ENCODE results near the gene AFAP1.

The AFAP1 gene

GRCh38 chr4:7917669-7918068 lies 22.0 kb downstream of the AFAP1 start:
- no peak for DNase-seq
- no peaks in the 10 kb centered on the region for H3K36me3 ChIP-seq
- peaks cover 0 to 26% (median 0%) of the 10 kb centered on the region in 4 donors for H3K4me1 ChIP-seq
- no peaks in the 10 kb centered on the region for H3K27me3 ChIP-seq
- H3K4me3 ChIP-seq, result no peak overlapping the region
- intact Hi-C loops (cut with DNase I; ENCODE audit: low total_unique reads), result no loop called here
- no peak for TF ChIP-seq CTCF (IDR thresholded peaks at IDR 0.05)
- no peak overlapping the region for H3K27ac ChIP-seq
- H3K9me3 ChIP-seq, result no peaks in the 10 kb centered on the region

DNA sequence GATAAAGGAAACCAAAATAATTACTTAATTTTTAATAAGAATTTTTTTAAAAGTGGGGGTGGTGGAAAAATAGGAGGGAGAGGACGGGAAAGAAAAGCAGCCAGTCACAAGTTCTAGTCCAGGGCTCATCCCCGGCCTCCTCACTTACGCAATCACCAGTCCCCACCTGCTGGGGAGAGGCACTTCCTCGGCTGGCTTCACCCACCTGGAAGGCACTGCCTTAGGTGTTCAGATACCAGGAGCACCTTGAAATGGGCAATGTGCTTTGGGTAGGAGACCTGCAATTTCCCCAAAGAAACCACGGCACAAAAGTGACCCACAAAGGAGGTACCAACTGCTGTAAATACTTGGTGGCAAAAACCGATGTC lies 23.8 kb downstream of the AFAP1 start:
- Histone ChIP-seq H3K36me3 (no peaks in the 10 kb centered on the region), H3K4me3 (no peak overlapping the region), H3K27ac (no peak overlapping the region), H3K9me3 (no peaks in the 10 kb centered on the region), H3K4me1 (peaks cover 0 to 40% (median 8%) of the 10 kb centered on the region in 4 donors), H3K27me3 (no peaks in the 10 kb centered on the region)
- DNase-seq, result no peak
- intact Hi-C loops (cut with DNase I; ENCODE audit: low total_unique reads), result no loop called here
- TF ChIP-seq CTCF (IDR thresholded peaks at IDR 0.05), result no peak

DNA sequence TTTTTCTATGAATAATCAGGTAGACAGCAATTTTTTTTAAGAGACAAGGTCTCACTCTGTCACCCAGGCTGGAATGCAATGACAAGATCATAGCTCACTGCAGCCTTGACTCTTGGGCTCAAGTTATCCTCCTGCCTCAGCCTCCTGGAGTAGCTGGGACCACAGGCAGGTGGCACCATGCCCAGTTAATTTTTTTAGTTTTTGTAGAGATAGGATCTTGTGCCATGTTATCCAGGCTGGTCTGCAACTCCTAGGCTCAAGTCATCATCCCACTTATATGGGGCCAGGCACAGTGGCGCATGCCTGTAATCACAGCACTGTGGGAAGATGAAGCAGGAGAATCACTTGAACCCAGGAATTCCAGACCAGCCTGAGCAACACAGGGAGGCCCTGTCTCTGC lies 26.8 kb downstream of the AFAP1 start:
- Histone ChIP-seq H3K4me1 (peaks cover 0 to 58% (median 25%) of the 10 kb centered on the region in 4 donors), H3K36me3 (no peaks in the 10 kb centered on the region), H3K4me3 (no peak overlapping the region), H3K27me3 (no peaks in the 10 kb centered on the region), H3K27ac (no peak overlapping the region), H3K9me3 (no peaks in the 10 kb centered on the region)
- DNase-seq, result no peak
- intact Hi-C loops (cut with DNase I; ENCODE audit: low total_unique reads), result no loop called here
- no peak for TF ChIP-seq CTCF (IDR thresholded peaks at IDR 0.05)

- H3K27ac ChIP-seq, result peak overlapping the region; percentile 78 to 81
- TF ChIP-seq CTCF (IDR thresholded peaks at IDR 0.05), result no peak
- peak overlapping the region; percentile 11 to 27 for H3K4me3 ChIP-seq
- intact Hi-C loops (cut with DNase I; ENCODE audit: low total_unique reads), result no loop called here
- DNase-seq, result peak in 1 of 2 donors; percentile 41
- no peaks in the 10 kb centered on the region for H3K27me3 ChIP-seq
- H3K9me3 ChIP-seq, result no peaks in the 10 kb centered on the region
- H3K4me1 ChIP-seq, result peaks cover 0 to 59% (median 37%) of the 10 kb centered on the region in 4 donors
- no peaks in the 10 kb centered on the region for H3K36me3 ChIP-seq
Observed at GRCh38 chr4:7910952-7911578, 28.6 kb downstream of the AFAP1 start.

GRCh38 chr4:7910263-7910896 lies 29.3 kb downstream of the AFAP1 start:
- no peaks in the 10 kb centered on the region for H3K27me3 ChIP-seq
- no peaks in the 10 kb centered on the region for H3K36me3 ChIP-seq
- H3K4me3 ChIP-seq, result peak overlapping the region; percentile 12 to 27
- H3K27ac ChIP-seq, result peak overlapping the region; percentile 78 to 81
- DNase-seq, result peak in 1 of 2 donors; percentile 37
- no peaks in the 10 kb centered on the region for H3K9me3 ChIP-seq
- peaks cover 0 to 63% (median 42%) of the 10 kb centered on the region in 4 donors for H3K4me1 ChIP-seq
- intact Hi-C loops (cut with DNase I; ENCODE audit: low total_unique reads), result no loop called here
- no peak for TF ChIP-seq CTCF (IDR thresholded peaks at IDR 0.05)
